Measurements from ENCODE around the gene ADORA1. TPM values are rescaled to one million over a fixed set of nuclear protein-coding genes. Genes with fewer than 3 reads are reported as not detected.

The ADORA1 gene
- polyA plus RNA-seq, 3 donors = 0.13 to 1.1 TPM; not detected in 1

DNA sequence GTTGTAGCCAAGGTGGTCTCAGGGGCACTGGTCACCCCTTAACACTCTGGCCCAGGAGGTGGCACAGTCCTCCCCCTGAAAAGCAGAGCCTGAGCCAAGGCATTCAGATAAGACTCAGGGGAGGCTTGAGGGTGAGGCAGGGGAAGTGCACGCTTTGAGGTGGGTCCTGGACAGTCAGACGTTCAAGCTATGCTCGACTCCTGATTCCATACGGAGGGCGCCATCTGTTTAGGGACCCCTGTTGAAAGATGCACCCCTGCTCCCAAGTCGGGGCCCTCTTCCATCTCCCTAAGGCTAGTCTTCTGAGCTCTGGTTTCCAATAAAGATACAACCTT lies 71.9 kb downstream of the ADORA1 start:
- no peak overlapping the region for H3K27ac ChIP-seq (ENCODE audit: low read depth in 1 of 2, low read length in 2 of 2)
- peaks cover 0 to 10% of the 10 kb centered on the region in 2 donors for H3K36me3 Mint-ChIP-seq
- H3K36me3 ChIP-seq (replicated peaks in 1 of 2; ENCODE audit: control insufficient read depth in 1 of 2, insufficient read depth in 2 of 2, low read length in 2 of 2) = no peaks in the 10 kb centered on the region
- no peaks in the 10 kb centered on the region for H4K20me1 ChIP-seq (ENCODE audit: insufficient read depth, low read length)
- no peak overlapping the region for H3K4me3 ChIP-seq (replicated peaks in 1 of 3; ENCODE audit: low read depth in 2 of 3, low read length in 3 of 3)
- peak overlapping the region in 2 of 7 donors; percentile 9 to 75 for H3K27ac Mint-ChIP-seq
- peaks cover 0 to 9% (median 3%) of the 10 kb centered on the region in 7 donors for H3K9me3 Mint-ChIP-seq
- no peak for DNase-seq
- no peak overlapping the region for H3K9ac ChIP-seq (ENCODE audit: insufficient read depth, low read length, poor library complexity, severe bottlenecking)
- H3K4me3 Mint-ChIP-seq = no peak overlapping the region
- no peaks in the 10 kb centered on the region for H3K79me2 ChIP-seq (ENCODE audit: insufficient read depth, low read length)
- no peak overlapping the region for H3K4me2 ChIP-seq (replicated peaks; ENCODE audit: extremely low read depth, low read length, poor library complexity, severe bottlenecking)
- 96% methylated on average over 4 of the region's 6 CpGs for WGBS (ENCODE audit: insufficient coverage)
- H3K27me3 Mint-ChIP-seq (ENCODE audit: low read depth in 3 of 3) = peaks cover under 1 to 8% (median 3%) of the 10 kb centered on the region in 3 donors
- peaks cover 47 to 48% of the 10 kb centered on the region in 2 donors for H3K4me1 ChIP-seq (ENCODE audit: control insufficient read depth in 1 of 2, insufficient read depth in 2 of 2, low read length in 2 of 2)
- H3K27me3 ChIP-seq (ENCODE audit: control insufficient read depth in 2 of 2, insufficient read depth in 2 of 2, low read length in 2 of 2) = no peaks in the 10 kb centered on the region
- peaks cover 60% of the 10 kb centered on the region for H3K4me1 Mint-ChIP-seq
- peaks cover 0 to 3% of the 10 kb centered on the region in 2 donors for H3K9me3 ChIP-seq (replicated peaks in 1 of 2; ENCODE audit: control insufficient read depth in 1 of 2, insufficient read depth in 1 of 2, low read length in 2 of 2)
- no peak for TF ChIP-seq CTCF (IDR thresholded peaks at IDR 0.05)
- intact Hi-C loops (cut with micrococcal nuclease) = no loop called here
- no peak overlapping the region for H2AFZ ChIP-seq (ENCODE audit: insufficient read depth, low read depth, low read length, poor library complexity, severe bottlenecking)

DNA sequence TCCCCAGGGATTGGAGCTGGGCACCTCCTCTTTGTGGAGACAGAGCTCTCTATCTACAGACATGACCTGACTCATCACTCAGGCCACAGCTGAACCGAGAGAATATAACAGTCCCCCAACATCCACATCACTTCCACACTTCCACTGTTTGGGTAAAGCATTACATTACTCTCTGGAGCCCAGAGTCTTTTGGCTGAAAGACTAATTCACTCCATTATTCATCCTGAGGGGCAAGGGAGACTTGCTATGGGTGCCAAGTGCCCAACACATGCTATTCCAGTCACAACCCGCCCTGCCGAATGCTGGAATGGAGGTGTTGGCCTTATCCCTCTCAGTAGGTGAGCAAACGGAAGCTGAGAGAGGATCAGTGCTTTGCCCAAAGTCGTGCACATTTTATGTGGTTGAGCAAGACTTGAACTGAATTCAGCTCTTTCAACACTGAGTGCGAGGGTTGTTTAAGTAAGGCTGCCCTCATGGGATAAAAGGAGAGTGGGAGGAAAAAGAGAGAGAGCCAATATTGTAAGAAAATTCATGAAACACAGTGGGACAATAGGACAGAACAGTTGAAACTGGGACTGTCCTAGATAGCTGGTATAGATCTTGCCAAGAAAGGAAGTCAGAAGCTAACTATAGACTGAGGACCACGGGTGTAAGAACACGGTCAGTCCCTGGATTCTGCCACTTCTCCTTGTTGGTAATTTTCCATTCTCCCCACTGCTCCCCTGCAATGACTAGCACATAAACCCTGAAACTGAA lies 72.5 kb downstream of the ADORA1 start:
- Histone ChIP-seq H2AFZ (ENCODE audit: insufficient read depth, low read depth, low read length, poor library complexity, severe bottlenecking) (no peak overlapping the region), H3K4me1 (ENCODE audit: control insufficient read depth in 1 of 2, insufficient read depth in 2 of 2, low read length in 2 of 2) (peaks cover 47 to 48% of the 10 kb centered on the region in 2 donors), H3K36me3 (replicated peaks in 1 of 2; ENCODE audit: control insufficient read depth in 1 of 2, insufficient read depth in 2 of 2, low read length in 2 of 2) (no peaks in the 10 kb centered on the region), H3K27me3 (ENCODE audit: control insufficient read depth in 2 of 2, insufficient read depth in 2 of 2, low read length in 2 of 2) (no peaks in the 10 kb centered on the region), H3K4me3 (replicated peaks in 1 of 3; ENCODE audit: low read depth in 2 of 3, low read length in 3 of 3) (peak overlapping the region in 1 of 3 experiments; percentile 4), H3K27ac (ENCODE audit: low read depth in 1 of 2, low read length in 2 of 2) (peak overlapping the region in 1 of 2 donors; percentile 24), H4K20me1 (ENCODE audit: insufficient read depth, low read length) (no peaks in the 10 kb centered on the region), H3K79me2 (ENCODE audit: insufficient read depth, low read length) (no peaks in the 10 kb centered on the region), H3K4me2 (replicated peaks; ENCODE audit: extremely low read depth, low read length, poor library complexity, severe bottlenecking) (peak overlapping the region; percentile 6), H3K9me3 (replicated peaks in 1 of 2; ENCODE audit: control insufficient read depth in 1 of 2, insufficient read depth in 1 of 2, low read length in 2 of 2) (peaks cover 0 to 3% of the 10 kb centered on the region in 2 donors), H3K9ac (ENCODE audit: insufficient read depth, low read length, poor library complexity, severe bottlenecking) (no peak overlapping the region)
- DNase-seq = peak in 2 of 3 donors; percentile 24 to 42
- peak overlapping the region in 1 of 2 donors; percentile 57 for H3K4me3 Mint-ChIP-seq
- peaks cover 2 to 8% (median 6%) of the 10 kb centered on the region in 3 donors for H3K27me3 Mint-ChIP-seq (ENCODE audit: low read depth in 3 of 3)
- H3K9me3 Mint-ChIP-seq = peaks cover 0 to 9% (median 3%) of the 10 kb centered on the region in 7 donors
- WGBS (ENCODE audit: insufficient coverage) = 6% methylated on average over 2 of the region's 8 CpGs
- TF ChIP-seq CTCF (IDR thresholded peaks at IDR 0.05) = no peak
- H3K4me1 Mint-ChIP-seq = peaks cover 64% of the 10 kb centered on the region
- peak overlapping the region in 6 of 7 donors; percentile 47 to 84 (median 66) for H3K27ac Mint-ChIP-seq
- intact Hi-C loops (cut with micrococcal nuclease) = no loop called here
- peaks cover 0 to 10% of the 10 kb centered on the region in 2 donors for H3K36me3 Mint-ChIP-seq

All from CD14-positive monocyte (primary cell).